Erythroblast (primary cell): Measurements from ENCODE around the gene PTGFR.

Experiments
- GATA1 ChIP-seq: IDR thresholded peaks from 2 replicates; pipeline ENCODE4 v1.6.1; 2011; ENCODE audit warnings: low read depth, mild to moderate bottlenecking, control low read depth, low read length, moderate library complexity
- POLR2A ChIP-seq: IDR thresholded peaks from 2 replicates; pipeline ENCODE4 v1.6.1; 2011; ENCODE audit warnings: mild to moderate bottlenecking, low read length

GRCh38 chr1:78547081-78547480, 56.3 kb downstream of the PTGFR start:
- TF ChIP-seq POLR2A (no peak), GATA1 (no peak)
